Gastroesophageal sphincter (tissue), 4 donors: ENCODE measurements around the gene CINP. TPM values are rescaled to one million over a fixed set of nuclear protein-coding genes. Genes with fewer than 3 reads are reported as not detected.

Experiments
- ATAC-seq: fragments of 150-250 bp; one replicate; pipeline ENCODE4 v1.9.1; 2016; ENCODE audit warnings: mild to moderate bottlenecking, moderate library complexity
- H3K27ac ChIP-seq, 4 donors: fragments of 200-600 bp; sonication (generic) in 3 of 4; 1 replicate in 3 of 4; 2 replicates in 1 of 4; pipeline ENCODE4 v1.5.1; 2016 to 2019
- H3K27me3 ChIP-seq: fragments of 200-600 bp; sonication (generic); one replicate; pipeline ENCODE4 v1.5.1; 2019
- H3K36me3 ChIP-seq, 2 donors: fragments of 200-600 bp; sonication (generic); one replicate each; pipeline ENCODE4 v1.5.1; 2019; ENCODE audit warnings: control low read depth in 1 of 2
- H3K4me1 ChIP-seq, 3 donors: fragments of 200-600 bp; sonication (generic); 1 replicate in 2 of 3; 2 replicates in 1 of 3; pipeline ENCODE4 v1.5.1; 2016 to 2019; ENCODE audit warnings: control low read depth in 2 of 3
- H3K4me3 ChIP-seq, 2 donors: fragments of 200-600 bp; sonication (generic); one replicate each; pipeline ENCODE4 v1.5.1; 2019; ENCODE audit warnings: mild to moderate bottlenecking in 1 of 2, moderate library complexity in 1 of 2
- H3K9me3 ChIP-seq, 3 donors: fragments of 200-600 bp; sonication (generic); one replicate each; pipeline ENCODE4 v1.5.1; 2017 to 2019; ENCODE audit warnings: control low read depth in 2 of 3
- EP300 ChIP-seq: sonication (generic); formaldehyde crosslinking; IDR thresholded peaks from one replicate; pipeline ENCODE4 v1.6.1; 2017; ENCODE audit warnings: antibody characterized with exemption, mild to moderate bottlenecking
- POLR2A ChIP-seq, 2 donors: fragments of 450-650 bp; IDR thresholded peaks; one replicate each; pipeline ENCODE4 v1.6.1; 2017; ENCODE audit warnings: antibody characterized with exemption in 2 of 2, mild to moderate bottlenecking in 2 of 2, moderate library complexity in 1 of 2
- POLR2AphosphoS5 ChIP-seq: sonication (generic); formaldehyde crosslinking; IDR thresholded peaks from one replicate; pipeline ENCODE4 v1.6.1; 2017; ENCODE audit warnings: antibody characterized with exemption
- WGBS, 2 donors: methylation state at CpG; one replicate each; pipeline ENCODE4 v1.1.5; 2018; ENCODE audit warnings: low coverage in 1 of 2; 5-methylcytosine and 5-hydroxymethylcytosine counted together
- total RNA-seq, 4 donors: library from RNA; depleted of rRNA; stranded (reverse); fragments of >200 nt; gene quantifications; one replicate each; pipeline ENCODE4 v1.1.0, GENCODE V29; 2016
- TF ChIP-seq, protein P1 (sequence below), 4 experiments: fragments of 200-600 bp in 2 of 4; fragments of 450-650 bp in 2 of 4; sonication (generic) in 1 of 4; IDR thresholded peaks; one replicate each; pipeline ENCODE4 v1.5.1; 2017 to 2019; ENCODE audit warnings: antibody characterized with exemption in 4 of 4, mild to moderate bottlenecking in 2 of 4, moderate library complexity in 2 of 4

CINP gene
- total RNA-seq, 4 donors from 2014 or later, result 26.3 to 52.1 (median 29.3) TPM

GRCh38 chr14:102387086-102387485 is 24.4 kb upstream of the CINP start:
- Histone ChIP-seq H3K4me1 (peaks cover 0 to 23% (median 3%) of the 10 kb centered on the region in 3 donors), H3K9me3 (no peaks in the 10 kb centered on the region), H3K4me3 (no peak overlapping the region), H3K36me3 (peaks cover 0 to 27% of the 10 kb centered on the region in 2 donors), H3K27ac (no peak overlapping the region), H3K27me3 (no peaks in the 10 kb centered on the region)
- ATAC-seq, result no peak
- TF ChIP-seq POLR2A (IDR thresholded peaks at IDR 0.05), result no peak
- TF ChIP-seq EP300, result no peak
- TF ChIP-seq POLR2AphosphoS5, result no peak
- TF ChIP-seq, protein P1, sequence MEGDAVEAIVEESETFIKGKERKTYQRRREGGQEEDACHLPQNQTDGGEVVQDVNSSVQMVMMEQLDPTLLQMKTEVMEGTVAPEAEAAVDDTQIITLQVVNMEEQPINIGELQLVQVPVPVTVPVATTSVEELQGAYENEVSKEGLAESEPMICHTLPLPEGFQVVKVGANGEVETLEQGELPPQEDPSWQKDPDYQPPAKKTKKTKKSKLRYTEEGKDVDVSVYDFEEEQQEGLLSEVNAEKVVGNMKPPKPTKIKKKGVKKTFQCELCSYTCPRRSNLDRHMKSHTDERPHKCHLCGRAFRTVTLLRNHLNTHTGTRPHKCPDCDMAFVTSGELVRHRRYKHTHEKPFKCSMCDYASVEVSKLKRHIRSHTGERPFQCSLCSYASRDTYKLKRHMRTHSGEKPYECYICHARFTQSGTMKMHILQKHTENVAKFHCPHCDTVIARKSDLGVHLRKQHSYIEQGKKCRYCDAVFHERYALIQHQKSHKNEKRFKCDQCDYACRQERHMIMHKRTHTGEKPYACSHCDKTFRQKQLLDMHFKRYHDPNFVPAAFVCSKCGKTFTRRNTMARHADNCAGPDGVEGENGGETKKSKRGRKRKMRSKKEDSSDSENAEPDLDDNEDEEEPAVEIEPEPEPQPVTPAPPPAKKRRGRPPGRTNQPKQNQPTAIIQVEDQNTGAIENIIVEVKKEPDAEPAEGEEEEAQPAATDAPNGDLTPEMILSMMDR (IDR thresholded peaks at IDR 0.05), result no peak

DNA sequence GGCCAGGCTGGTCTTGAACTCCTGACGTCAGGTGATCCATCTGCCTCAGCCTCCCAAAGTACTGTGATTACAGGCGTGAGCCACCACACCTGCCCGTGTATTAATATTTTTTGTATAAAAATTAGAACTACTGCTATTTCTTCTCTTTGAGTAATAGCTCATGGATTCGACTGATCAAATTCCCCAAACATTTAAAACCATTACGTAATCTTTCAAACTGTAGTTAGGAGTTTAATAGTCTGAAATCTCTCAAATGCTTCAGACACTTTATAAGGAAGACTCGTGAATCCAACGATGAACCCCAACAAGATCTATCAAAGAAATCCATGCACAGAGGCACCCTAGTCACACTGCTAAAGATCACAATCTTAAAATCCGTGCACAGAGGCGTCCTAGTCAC is 16.1 kb upstream of the CINP start:
- no peak for ATAC-seq
- no peak overlapping the region for H3K27ac ChIP-seq
- H3K27me3 ChIP-seq, result no peaks in the 10 kb centered on the region
- peaks cover 0 to 66% of the 10 kb centered on the region in 2 donors for H3K36me3 ChIP-seq
- H3K4me3 ChIP-seq, result no peak overlapping the region
- TF ChIP-seq EP300 (no peak), POLR2AphosphoS5 (no peak), POLR2A (IDR thresholded peaks at IDR 0.05) (no peak)
- TF ChIP-seq, protein P1 (IDR thresholded peaks at IDR 0.05), result no peak
- no peaks in the 10 kb centered on the region for H3K9me3 ChIP-seq
- 91 to 100% methylated on average over 5 to 9 of the region's 9 CpGs for WGBS, 2 donors
- no peaks in the 10 kb centered on the region for H3K4me1 ChIP-seq

GRCh38 chr14:102377696-102378095 is 15.0 kb upstream of the CINP start:
- H3K4me3 ChIP-seq, result no peak overlapping the region
- TF ChIP-seq, protein P1 (IDR thresholded peaks at IDR 0.05), result no peak
- TF ChIP-seq POLR2AphosphoS5 (no peak), EP300 (no peak), POLR2A (IDR thresholded peaks at IDR 0.05) (no peak)
- H3K4me1 ChIP-seq, result no peaks in the 10 kb centered on the region
- no peak for ATAC-seq
- no peak overlapping the region for H3K27ac ChIP-seq
- H3K36me3 ChIP-seq, result peaks cover 0 to 64% of the 10 kb centered on the region in 2 donors
- no peaks in the 10 kb centered on the region for H3K27me3 ChIP-seq
- no peaks in the 10 kb centered on the region for H3K9me3 ChIP-seq

DNA sequence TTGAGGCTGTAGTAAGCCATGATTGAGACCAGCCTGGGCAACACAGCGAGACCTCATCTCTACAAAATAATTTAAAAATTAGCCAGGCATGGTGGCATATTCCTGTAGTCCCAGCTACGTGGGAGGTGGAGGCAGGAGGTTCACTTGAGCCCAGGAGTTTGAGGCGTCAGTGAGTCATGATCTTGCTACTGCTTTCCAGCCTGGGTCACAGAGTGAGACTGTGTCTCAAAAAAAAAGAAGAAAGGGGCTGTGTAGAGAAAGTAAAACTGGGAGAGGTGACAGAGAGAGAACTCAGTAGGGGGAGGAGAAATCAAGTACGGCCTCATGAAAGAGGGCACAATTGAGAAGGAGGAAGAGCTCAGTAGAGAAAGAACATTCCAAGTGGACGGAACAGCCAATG is 12.4 kb upstream of the CINP start:
- WGBS, 2 donors, result 90 to 93% methylated on average over 5 of the region's 5 CpGs
- no peak for TF ChIP-seq POLR2AphosphoS5
- TF ChIP-seq POLR2A (IDR thresholded peaks at IDR 0.05), result no peak
- TF ChIP-seq EP300, result no peak
- TF ChIP-seq, protein P1 (IDR thresholded peaks at IDR 0.05), result no peak
- H3K4me3 ChIP-seq, result no peak overlapping the region

GRCh38 chr14:102374264-102374663 is 11.6 kb upstream of the CINP start:
- WGBS, 2 donors, result 70 to 86% methylated on average over 2 of the region's 2 CpGs
- no peak overlapping the region for H3K27ac ChIP-seq
- ATAC-seq, result no peak
- no peak for TF ChIP-seq POLR2AphosphoS5
- TF ChIP-seq, protein P1 (IDR thresholded peaks at IDR 0.05), result no peak
- no peak for TF ChIP-seq EP300
- TF ChIP-seq POLR2A (IDR thresholded peaks at IDR 0.05), result no peak
- no peaks in the 10 kb centered on the region for H3K9me3 ChIP-seq
- H3K36me3 ChIP-seq, result peaks cover 0 to 39% of the 10 kb centered on the region in 2 donors
- peaks cover 0 to 6% (median 0%) of the 10 kb centered on the region in 3 donors for H3K4me1 ChIP-seq
- H3K4me3 ChIP-seq, result no peak overlapping the region
- H3K27me3 ChIP-seq, result no peaks in the 10 kb centered on the region

More for the DNA sequence above, 12.4 kb upstream of the CINP start:
- Histone ChIP-seq H3K27ac (no peak overlapping the region), H3K4me1 (peaks cover 0 to 6% (median 0%) of the 10 kb centered on the region in 3 donors), H3K27me3 (no peaks in the 10 kb centered on the region), H3K9me3 (no peaks in the 10 kb centered on the region), H3K36me3 (peaks cover 0 to 48% of the 10 kb centered on the region in 2 donors)
- ATAC-seq, result no peak
